ENCODE data around the gene MAPK8IP3. TPM values are rescaled to one million over a fixed set of nuclear protein-coding genes. Genes with fewer than 3 reads are reported as not detected.

MAPK8IP3 gene
- total RNA-seq, 1 experiment from 2014 or later = 41.1 TPM

- Histone ChIP-seq H3F3A (ENCODE audit: low read length, unreplicated experiment) (no peaks in the 10 kb centered on the region), H3K79me2 (ENCODE audit: low read length) (no peaks in the 10 kb centered on the region), H3K9me3 (ENCODE audit: low read length) (no peaks in the 10 kb centered on the region), H4K20me1 (ENCODE audit: low read length) (no peaks in the 10 kb centered on the region), H3K9me2 (replicated peaks; ENCODE audit: low read length) (no peaks in the 10 kb centered on the region), H3K9ac (ENCODE audit: low read length) (no peak overlapping the region), H3K36me3 (ENCODE audit: low read depth, low read length) (peaks cover 4% of the 10 kb centered on the region; the same call in 1 of the 2 replicates), H3K27ac (ENCODE audit: low read length) (no peak overlapping the region), H3K4me2 (ENCODE audit: low read length) (no peak overlapping the region), H3K4me1 (ENCODE audit: insufficient read depth, low read length) (peaks cover 4% of the 10 kb centered on the region; the same call in 1 of the 2 replicates), H3K4me3 (ENCODE audit: low read length) (no peak overlapping the region), H3K27me3 (ENCODE audit: low read length) (no peaks in the 10 kb centered on the region), H2AFZ (ENCODE audit: low read length) (no peak overlapping the region)
- DNase-seq (no peak), ATAC-seq (no peak)
- TF ChIP-seq EZH2 (IDR thresholded peaks at IDR 0.05; ENCODE audit: low read length, unreplicated experiment) = no peak
- TF ChIP-seq CTCF (conservative IDR thresholded peaks at IDR 0.05; ENCODE audit: low read depth, low read length) = no peak
- no peak for TF ChIP-seq EZH2phosphoT487 (IDR thresholded peaks at IDR 0.05; ENCODE audit: borderline replicate concordance, low read length)
- intact Hi-C loops (cut with micrococcal nuclease) = no loop called here
- BruUV-seq (replicated peaks) = no TSS peak
- ChIA-PET CTCF (no interaction called here), POLR2A (ENCODE audit: unreplicated experiment) (no interaction called here)
Observed at GRCh38 chr16:1817276-1817589, 111.2 kb downstream of the MAPK8IP3 start.

GRCh38 chr16:1817716-1818115 is 111.7 kb downstream of the MAPK8IP3 start:
- Histone ChIP-seq H3K4me2 (ENCODE audit: low read length) (no peak overlapping the region), H4K20me1 (ENCODE audit: low read length) (no peaks in the 10 kb centered on the region), H3K9ac (ENCODE audit: low read length) (no peak overlapping the region), H3K27me3 (ENCODE audit: low read length) (no peaks in the 10 kb centered on the region), H3K27ac (ENCODE audit: low read length) (no peak overlapping the region), H2AFZ (ENCODE audit: low read length) (no peak overlapping the region), H3K4me1 (ENCODE audit: insufficient read depth, low read length) (peaks cover 5% of the 10 kb centered on the region; the same call in 1 of the 2 replicates), H3K36me3 (ENCODE audit: low read depth, low read length) (peaks cover 4% of the 10 kb centered on the region; the same call in 1 of the 2 replicates), H3K79me2 (ENCODE audit: low read length) (no peaks in the 10 kb centered on the region; the same call in 1 of the 2 replicates), H3K9me2 (replicated peaks; ENCODE audit: low read length) (no peaks in the 10 kb centered on the region), H3F3A (ENCODE audit: low read length, unreplicated experiment) (no peaks in the 10 kb centered on the region), H3K4me3 (ENCODE audit: low read length) (no peak overlapping the region), H3K9me3 (ENCODE audit: low read length) (no peaks in the 10 kb centered on the region)
- ChIA-PET CTCF (no interaction called here), POLR2A (ENCODE audit: unreplicated experiment) (no interaction called here)
- ATAC-seq = no peak
- no peak for TF ChIP-seq CTCF (conservative IDR thresholded peaks at IDR 0.05; ENCODE audit: low read depth, low read length)
- TF ChIP-seq EZH2 (IDR thresholded peaks at IDR 0.05; ENCODE audit: low read length, unreplicated experiment) = no peak
- TF ChIP-seq EZH2phosphoT487 (IDR thresholded peaks at IDR 0.05; ENCODE audit: borderline replicate concordance, low read length) = no peak
- no TSS peak for BruUV-seq (replicated peaks)
- intact Hi-C loops (cut with micrococcal nuclease) = no loop called here
- DNase-seq = no peak

- H3K27me3 ChIP-seq (ENCODE audit: low read length) = no peaks in the 10 kb centered on the region
- no peaks in the 10 kb centered on the region; the same call in 1 of the 2 replicates for H3K79me2 ChIP-seq (ENCODE audit: low read length)
- no TSS peak for BruUV-seq (replicated peaks)
- no peaks in the 10 kb centered on the region for H3K9me3 ChIP-seq (ENCODE audit: low read length)
- no peak overlapping the region for H2AFZ ChIP-seq (ENCODE audit: low read length)
- TF ChIP-seq CTCF (conservative IDR thresholded peaks at IDR 0.05; ENCODE audit: low read depth, low read length) (no peak), EZH2phosphoT487 (IDR thresholded peaks at IDR 0.05; ENCODE audit: borderline replicate concordance, low read length) (no peak), EZH2 (IDR thresholded peaks at IDR 0.05; ENCODE audit: low read length, unreplicated experiment) (no peak)
- ATAC-seq = no peak
- ChIA-PET POLR2A (ENCODE audit: unreplicated experiment) (no interaction called here), CTCF (no interaction called here)
- no peak overlapping the region for H3K4me2 ChIP-seq (ENCODE audit: low read length)
- no peak overlapping the region for H3K9ac ChIP-seq (ENCODE audit: low read length)
- no peaks in the 10 kb centered on the region for H3K9me2 ChIP-seq (replicated peaks; ENCODE audit: low read length)
- H3F3A ChIP-seq (ENCODE audit: low read length, unreplicated experiment) = no peaks in the 10 kb centered on the region
- no peaks in the 10 kb centered on the region for H4K20me1 ChIP-seq (ENCODE audit: low read length)
- H3K36me3 ChIP-seq (ENCODE audit: low read depth, low read length) = peaks cover 4% of the 10 kb centered on the region; the same call in 1 of the 2 replicates
- no peak overlapping the region for H3K27ac ChIP-seq (ENCODE audit: low read length)
- no peak overlapping the region for H3K4me3 ChIP-seq (ENCODE audit: low read length)
- H3K4me1 ChIP-seq (ENCODE audit: insufficient read depth, low read length) = peaks cover 5% of the 10 kb centered on the region; the same call in 1 of the 2 replicates
- no peak for DNase-seq
- intact Hi-C loops (cut with micrococcal nuclease) = no loop called here
Observed at GRCh38 chr16:1818204-1818872, 112.3 kb downstream of the MAPK8IP3 start.
